Stimulated activated CD8-positive, alpha-beta memory T cell treated with anti-CD3 and anti-CD28 coated beads, Interleukin-12 subunit alpha, Interleukin-12 subunit beta, amount 100 ng/mL, for 4 hours (primary cell): ENCODE data around the gene RUNX3.

ENCODE experiments used
- DNase-seq: peaks from one replicate; pipeline ENCODE4 v3.0.0-alpha.2; 2020; ENCODE audit warnings: low read depth

The RUNX3 gene

DNA sequence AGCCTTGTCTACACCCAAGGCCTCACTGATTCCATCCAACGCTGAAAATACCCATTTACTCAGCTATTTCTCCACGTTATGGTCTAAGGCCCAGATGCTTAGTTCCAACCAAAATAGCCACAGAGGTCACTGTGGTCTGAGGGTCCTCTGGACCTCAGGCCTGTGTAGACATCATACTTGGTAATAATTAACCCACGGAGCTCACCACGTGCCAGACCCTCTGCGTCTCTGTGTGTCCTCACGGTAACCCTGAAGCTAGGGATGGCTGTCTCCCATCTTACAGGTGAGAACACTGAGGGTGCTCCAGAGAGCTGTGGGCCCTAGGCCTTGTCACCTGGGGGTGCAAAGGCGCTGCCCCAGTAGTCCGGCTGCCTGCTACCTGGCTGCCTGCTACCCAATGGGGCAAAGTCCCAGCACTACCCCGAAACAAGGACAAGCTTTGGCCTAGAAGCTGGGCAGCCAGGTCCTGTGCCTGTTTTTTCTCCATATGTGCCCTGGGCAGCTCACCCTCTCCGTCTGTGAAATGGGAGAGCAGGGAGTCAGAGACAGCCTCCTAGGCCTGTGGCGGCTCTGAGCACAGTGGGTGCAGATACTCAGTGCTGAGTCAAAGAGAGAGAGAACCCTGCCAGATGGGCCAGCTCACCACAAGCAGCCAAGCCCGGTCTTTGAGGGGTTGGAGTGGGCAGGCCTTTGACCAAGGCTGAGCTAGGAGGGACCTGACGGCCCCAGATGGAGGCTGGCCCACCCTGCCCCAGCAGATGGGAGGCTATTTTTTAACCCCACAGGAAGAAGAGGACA, 17.0 kb upstream of the RUNX3 start:
- DNase-seq = no peak

DNA sequence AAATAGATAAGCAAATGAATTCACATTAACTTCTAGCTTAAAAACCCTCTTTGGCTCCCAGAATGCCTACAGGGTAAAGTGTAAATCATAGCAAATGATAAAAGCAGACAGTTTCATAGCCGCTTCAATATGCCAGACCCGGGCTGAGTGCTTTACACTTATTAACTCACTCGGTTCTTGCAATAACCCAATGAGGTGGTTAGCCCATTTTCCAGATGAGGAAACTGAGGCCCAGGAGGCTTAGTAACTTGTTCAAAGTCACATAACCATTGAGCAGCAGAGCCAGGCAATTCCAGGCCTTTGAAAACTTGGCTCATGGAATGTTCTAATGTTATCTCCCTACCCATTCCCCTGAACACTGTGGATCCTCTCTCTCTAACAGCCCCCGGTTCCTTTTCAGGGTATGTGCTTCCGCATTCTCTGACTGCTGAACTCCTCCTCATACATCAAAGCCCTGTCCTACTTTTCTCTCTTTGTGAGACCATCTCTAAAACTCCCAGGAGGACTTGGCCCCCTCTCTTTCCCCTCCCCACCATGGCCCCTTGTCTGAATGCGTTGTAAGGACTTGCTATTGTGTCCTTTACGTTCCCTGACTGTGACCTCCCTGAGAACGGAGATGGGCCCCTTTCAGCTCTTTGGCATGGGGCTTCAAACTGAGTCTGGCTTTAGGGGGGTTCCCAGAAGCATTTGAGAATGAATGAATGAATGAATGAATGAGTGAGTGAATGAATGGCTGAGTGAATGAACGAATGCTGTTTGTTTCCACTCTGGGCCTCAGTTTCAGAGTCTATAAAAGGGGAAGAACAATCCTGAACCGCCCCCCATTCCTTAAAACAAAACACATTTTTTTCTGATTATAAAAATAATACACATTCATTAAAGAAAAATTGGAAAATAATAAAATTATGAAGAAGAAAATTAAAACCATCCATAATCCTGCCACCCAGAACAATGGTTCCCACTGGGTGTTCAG, 15.6 kb upstream of the RUNX3 start:
- DNase-seq = no peak

DNA sequence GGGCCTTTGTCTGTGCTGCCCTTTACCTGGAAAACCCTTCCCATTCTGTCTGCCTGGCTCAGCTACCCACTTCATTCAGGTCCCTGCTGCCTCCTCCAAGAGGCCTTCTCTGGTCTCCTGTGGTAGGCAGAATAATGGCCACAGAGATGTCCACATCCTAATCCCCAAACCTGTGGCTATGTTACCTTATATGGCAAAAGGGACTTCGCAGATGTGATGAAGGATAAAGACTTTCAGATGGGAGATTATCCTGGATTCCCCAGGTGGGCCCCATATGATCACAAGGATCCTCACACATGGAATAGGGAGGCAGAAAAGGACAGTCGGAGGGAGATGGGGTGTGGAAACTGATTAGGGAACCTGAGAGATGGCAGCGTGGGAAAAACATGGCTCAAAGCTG, 14.2 kb upstream of the RUNX3 start:
- DNase-seq = no peak

DNA sequence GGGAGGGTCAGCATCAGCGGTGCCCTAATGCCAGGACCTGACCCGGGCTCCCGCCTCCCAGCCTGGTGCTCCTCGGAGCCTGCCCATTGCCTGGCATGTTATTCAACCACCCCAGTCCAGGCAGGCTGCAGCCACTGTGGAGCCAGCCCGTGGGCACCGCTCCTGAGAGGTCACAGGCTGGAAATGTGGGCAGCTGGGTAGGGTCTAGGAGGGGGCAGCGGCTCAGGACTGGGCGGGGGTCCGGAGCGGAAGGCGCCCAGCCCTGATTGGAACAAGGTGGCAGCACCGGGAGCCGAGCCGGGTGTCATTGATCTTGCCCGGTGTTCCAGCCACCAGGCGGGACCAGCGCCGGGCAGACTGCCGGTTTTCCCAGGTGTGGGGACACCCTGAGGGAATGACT, 12.7 kb upstream of the RUNX3 start:
- no peak for DNase-seq

DNA sequence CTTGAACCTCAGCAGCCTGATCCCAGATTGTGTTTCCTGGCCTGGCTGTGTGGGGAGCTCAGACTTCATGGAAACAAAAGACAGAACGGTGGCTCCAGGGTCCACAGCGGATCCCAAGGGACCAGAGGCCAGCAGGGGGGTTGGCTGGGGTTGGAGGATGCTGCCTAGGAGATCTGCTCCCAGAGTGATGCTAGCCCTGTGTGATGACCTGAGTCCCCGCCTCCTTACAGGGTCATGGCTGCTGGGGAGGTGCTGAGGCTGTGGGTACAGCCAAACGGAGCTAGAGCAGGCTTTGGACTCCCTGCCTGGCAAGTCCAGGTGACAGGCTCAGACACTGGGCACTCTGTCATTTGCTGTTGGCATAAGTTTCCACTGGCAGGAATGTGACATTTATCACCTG, 11.5 kb upstream of the RUNX3 start:
- DNase-seq = no peak

DNA sequence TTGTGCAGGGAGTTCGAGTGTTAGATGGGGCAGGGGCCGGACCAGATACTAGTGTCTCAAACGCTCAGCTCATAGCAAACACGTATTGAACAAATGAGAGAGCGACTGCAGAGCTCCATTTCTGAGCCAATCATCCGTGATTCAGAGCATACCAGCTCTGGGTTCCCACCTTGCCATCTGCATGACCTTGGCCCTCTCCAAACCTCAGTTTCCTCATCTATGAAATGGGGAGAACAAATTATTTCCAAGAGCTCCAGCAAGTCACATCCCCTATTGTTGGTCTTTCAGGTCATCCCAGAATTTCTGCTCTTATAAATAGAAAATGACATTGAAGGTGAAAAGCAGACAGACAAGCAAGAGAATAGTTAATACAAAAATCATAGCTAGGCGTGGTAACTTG, 10.2 kb upstream of the RUNX3 start:
- DNase-seq = no peak

DNA sequence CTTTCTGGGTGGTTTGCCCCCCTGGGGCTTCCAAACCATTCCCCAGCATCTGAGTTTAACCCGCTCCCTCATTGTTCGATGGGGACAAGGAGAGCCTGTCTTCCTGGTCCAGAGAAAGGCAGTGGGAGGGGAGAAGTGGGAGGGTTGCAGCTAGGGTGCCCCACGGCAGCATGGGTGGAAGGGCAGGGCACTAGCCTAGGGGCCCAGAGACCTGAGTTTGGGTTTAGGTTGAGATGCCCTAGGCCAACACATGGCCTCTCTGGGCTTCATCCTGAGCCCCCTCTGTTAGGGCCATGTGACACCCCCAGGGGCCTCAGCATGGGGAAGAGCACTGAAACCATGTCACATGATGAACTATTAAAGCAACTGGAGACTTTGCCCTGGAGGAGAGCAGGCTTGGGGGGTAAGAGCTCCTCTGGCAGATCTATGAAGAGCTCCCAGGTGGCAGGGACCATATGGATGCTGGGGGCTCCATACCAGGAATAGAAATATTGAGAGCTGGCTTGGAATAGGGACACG, 9.7 kb upstream of the RUNX3 start:
- DNase-seq = no peak

DNA sequence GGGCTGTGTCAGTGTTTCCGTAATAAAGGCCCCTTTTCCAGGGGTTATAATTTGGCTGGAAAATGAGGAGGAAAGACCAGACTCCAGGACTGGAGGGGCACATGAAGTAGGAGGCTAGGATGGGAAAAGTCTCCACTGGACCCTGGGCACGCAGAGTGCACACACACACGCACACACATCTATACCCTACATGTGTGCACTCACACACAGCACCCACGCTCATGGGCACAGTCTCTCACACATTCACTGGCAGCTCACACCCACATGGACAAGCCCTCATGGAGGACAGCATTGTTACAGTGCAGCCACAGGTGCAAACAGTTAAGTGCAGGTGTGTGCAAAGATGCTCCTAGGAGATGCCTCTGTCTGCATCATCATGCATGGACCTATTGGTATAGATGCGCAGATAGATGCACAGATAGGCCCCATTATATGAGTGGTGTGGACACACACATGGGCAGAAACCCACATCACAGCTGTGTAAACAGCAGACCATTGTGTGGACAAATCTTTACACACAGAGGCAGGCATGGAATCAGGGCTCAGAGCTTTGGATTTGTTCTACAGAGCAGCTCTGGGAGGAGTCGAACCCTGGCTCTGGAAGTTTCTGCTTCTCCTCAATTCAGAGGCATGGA, 9.1 kb upstream of the RUNX3 start:
- no peak for DNase-seq

DNA sequence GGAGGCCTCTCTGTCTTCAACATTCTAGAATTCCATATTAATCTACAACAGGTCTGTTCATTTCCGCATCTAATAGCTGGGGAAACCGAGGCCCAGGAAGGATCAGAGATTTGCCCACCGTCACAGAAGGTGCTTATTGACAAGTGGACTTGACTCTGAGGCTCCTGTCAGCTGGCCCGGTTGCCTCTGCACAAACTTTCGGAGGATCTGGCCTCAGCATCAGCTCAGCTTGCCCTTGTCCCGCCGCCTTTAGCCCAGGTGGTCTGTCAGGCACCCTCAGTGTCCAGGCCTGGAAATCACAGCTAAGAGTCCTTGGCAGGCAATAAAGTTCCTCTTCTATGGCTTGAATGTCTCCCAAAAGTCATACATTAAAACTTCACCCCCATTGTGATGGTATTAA, 8.2 kb upstream of the RUNX3 start:
- DNase-seq = no peak

DNA sequence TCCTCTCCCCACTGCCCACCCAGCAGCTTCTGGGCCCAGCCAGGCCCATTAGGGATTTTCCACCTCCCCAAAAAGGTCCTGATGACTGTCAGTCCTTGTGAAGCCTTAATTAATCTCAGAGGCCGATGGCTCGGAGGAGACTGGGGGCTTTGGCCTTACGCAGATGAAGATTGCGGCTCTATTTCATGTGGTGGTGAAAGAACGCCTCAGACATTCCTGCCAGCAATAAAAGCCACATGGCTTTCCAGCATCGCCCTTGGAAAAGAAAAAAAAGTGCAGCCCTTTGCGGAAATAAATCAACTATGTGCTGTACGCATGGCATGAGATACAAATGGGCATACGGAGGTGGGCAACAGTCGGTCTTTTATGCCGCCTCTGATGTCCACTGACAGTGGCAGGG, 6.6 kb upstream of the RUNX3 start:
- DNase-seq = no peak

DNA sequence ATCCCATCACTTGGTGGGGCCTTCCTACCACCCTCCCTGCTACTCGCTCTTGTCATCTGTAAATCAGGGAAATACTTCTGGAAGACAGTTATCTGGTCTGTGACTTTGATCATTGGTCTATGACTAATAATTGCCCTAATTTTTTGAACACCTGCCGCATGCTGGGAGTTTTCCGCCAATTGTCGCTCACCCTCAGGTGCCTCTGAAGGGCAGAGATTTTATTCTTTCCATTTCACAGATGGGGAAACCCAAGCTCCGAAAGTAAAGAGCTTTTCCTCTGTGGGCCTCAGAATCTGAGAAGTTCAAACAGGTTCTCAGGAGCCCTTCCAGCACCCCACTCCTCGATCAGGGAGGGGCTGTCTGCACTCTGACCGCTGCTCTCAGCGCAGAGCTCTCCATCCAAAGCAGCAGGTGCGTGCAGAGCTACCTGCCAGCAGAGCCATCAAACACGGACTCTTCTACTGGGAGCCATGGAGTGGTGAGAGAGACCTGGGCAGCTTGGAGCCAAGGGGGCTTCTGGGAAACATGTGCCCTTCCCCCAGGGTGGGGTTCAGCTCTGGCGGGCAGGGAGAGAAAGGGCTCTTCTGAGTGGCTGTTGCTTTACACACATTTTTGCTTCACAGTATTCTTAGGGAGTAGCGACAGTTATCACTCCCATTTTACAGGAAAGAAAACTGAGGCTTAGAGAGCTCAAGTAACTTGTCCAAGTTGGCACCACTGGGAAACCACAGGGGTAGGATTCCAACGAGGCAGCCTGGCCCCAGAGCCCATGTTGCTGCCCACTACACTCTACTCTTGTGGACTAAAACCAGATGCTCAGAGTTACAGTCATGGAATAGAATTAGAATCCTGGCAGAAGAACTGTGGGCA, 5.8 kb upstream of the RUNX3 start:
- no peak for DNase-seq

DNA sequence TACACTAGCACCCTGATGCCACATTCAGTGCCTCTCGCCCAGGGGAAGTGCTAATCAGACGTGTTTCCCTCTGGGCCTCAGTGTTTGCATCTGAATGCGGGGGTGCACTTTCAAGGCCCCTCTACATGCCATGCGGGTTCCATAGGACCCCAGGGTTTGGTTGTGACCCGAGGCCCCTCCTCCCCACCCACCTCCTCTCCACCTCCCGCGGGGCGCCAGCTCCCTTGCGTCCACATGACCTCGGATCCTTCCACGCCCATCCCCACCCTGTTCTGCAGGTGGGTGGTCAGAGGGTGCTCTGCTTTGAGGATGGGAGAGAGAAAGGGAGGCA, 5.1 kb upstream of the RUNX3 start:
- no peak for DNase-seq

DNA sequence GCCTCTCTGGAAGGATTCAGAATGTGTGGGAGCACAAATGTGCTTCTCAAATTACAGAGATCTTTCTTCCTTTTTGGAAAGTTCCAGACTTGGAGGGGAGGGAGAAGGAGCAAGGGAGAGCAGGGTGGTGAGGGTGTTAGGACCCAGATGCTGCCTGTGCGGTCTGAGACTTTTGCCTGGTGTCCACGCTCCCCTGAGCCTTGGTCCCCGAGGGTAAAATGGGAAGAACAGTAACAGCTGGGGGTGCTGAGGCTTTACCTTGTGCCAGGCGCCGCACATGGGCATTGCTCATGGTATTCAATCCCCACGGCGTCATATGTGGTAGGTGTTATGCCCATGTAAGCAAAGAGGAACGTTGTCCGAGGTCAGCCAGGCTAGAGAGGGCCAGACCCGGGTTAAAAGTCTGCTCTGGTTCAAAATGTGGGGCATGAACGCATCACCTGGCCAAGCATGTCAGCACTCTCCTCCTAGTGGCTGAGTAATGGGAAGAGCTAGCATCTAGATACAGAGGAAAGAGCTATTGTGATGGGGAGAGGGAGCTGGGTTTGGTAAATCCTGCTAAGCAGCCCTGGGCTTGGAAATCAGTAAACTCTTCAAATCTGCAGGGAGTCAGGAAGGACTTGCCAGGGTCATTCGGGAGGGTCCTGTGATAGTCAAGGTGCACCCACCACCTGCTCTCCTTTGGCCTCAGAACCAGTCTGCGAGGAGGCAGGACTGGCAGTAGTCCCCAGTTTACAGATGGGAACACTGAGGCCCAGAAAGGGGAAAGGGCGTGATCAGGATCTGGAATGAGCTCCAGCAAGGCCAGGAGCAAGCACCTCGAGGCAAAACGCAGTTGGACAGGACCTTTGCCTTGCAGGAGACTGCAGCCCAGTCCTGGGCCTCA, 4.5 kb upstream of the RUNX3 start:
- DNase-seq = no peak

DNA sequence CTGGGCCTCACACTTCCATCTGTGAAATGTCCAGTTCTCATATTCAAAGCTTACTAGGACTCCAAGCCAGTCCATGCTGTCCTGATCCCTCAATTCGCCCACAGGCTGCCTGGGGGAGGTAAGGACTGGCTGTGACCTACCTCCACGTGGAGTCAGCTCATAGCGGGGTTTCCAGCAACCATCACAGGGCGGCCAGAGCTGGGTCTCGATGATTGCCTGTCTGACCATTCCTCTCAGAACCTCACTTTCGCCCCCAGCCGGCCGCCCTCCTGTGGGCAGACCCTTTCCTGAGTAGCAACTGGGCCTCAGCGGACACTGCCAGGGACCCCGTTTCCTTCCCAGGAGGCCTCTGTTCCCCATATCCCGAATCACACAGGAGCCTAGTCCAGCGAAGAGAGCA, 3.4 kb upstream of the RUNX3 start:
- DNase-seq = no peak

DNA sequence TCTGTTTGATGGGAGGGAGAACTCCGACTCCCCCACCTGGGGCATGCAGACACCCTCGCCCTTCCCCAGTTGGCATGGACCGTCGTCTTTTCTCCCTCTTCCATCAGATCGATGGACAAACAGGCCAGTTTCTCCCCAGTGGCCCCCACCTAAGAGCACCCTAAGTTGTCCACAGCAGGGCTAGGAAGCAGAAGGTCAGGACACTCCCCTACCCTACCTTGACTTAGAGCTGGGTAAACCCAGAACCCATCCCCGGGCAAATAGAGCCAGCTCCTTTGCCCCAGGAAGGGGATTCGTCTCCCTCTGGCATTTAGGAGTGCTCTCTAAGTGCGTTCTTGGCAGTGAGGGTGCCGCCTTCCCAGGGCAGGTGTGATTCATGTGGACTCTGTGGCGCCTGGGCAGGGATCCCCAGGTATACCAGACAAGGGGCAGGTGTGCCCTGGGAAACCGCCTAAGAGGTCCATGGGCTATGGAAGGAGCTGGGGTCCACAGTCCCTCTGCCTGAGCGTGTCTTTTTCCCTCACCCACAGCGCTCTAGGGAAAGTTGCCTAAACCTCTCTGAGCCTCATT, 2.7 kb upstream of the RUNX3 start:
- DNase-seq = no peak

DNA sequence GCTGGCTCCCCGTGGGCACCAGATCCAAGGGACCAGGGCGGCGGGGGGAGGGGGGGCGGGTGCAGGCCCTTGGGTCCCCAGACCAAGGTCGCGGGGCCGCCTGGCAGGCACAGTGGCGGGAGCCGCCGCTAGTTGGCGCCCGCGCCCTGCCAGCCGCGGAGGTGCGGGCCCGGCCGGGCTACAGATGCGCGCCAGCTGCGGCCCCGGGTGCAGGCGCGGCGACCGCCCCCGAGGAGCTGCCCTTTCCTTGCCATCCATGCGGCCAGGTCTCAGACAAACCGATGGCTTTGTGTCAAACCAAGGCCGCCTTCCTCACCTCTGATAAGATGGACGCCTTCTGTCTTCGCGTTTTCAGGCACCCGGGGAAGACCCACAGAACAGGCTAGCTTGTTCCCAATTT, 2.2 kb upstream of the RUNX3 start:
- DNase-seq = no peak

DNA sequence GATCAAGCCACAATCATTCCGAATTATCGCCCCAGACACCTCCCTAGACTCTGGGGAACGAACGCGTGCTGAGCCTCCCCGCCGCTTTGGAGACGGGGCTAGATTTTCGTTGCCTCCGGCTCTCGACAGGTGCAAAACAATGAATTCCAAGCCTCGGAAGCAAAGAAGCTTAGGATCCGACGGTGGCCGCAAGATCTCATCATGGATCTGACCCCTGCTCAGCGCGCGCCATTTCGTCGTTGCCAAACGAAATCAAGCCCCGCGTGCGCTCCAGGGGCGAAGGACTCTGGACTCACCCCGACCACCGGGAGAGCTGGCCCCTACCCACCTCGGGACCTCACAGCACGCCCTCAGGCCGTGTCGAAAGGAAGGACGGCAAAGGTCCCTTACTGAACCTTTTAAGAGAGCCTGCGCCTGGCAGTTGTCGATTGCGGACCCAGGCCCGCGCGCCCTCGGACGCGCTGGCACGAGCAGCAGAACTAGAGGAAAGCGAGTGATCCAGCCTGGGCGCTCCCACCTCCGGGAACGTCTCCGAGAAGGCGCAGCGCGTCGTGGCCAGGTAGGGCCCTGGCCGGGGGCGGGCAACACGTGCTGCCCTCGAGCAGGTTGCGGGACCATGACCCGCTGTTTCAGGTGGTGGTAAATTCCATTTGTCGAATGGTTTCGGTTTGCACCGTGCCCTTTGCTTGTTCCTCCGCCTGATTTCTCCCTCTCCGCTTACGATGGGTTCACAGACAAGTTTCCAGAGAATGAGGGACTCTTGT, 1.6 kb upstream of the RUNX3 start:
- no peak for DNase-seq

DNA sequence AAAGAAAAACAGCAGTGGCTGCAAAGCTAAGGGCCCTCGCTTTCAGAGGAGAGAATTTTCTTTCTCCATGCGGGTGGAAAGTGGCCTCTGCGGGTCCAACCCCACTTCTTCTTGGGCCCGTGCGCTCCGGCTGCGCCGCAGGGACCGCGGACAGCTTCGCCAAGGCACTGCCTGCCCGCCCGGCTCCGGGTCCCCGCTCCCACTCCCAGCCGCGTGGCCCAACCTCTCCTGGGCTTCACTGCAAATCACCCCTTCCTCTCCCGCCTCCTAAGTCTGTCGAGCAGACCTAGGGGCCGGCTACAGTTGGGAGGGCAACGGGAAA, 1.0 kb upstream of the RUNX3 start:
- no peak for DNase-seq

DNA sequence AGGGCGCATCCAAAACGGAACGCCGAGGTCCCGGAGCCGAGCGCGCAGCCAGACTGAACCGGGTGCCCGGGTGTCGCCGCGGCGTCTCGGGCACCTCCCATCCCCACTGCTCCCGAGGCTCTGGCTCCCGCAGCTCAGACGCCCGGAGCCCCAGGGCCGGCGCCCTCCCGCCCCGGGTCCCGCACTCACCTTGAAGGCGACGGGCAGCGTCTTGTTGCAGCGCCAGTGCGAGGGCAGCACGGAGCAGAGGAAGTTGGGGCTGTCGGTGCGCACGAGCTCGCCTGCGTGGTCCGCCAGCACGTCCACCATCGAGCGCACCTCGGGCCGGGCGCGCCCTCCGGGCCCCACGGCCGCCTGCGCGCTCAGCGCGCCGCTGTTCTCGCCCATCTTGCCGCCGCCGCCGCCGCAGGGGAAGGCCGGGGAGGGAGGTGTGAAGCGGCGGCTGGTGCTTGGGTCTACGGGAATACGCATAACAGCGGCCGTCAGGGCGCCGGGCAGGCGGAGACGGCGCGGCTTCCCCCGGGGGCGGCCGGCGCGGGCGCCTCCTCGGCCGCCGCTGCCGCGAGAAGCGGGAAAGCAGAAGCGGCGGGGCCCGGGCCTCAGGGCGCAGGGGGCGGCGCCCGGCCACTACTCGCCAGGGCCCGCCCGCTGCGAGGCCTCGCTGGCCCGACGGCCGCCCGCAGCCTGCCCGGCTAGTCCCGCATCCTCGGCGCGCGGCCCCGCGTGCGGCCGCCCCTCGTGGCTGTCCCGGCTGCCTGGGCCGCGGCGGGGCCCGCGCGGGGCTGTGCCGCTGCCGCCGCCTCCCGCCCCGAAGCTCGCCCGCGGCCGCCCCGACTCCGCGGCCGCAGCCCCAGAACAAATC, 447 bp downstream of the RUNX3 start:
- no peak for DNase-seq
